Skeletal muscle cell (primary cell): Measurements from ENCODE around the gene ROBO1.
A peak's percentile ranks its signal among the peaks of the same experiment; 100 is the strongest.
"Not testable (repeated sequence)": the region's sequence is repeated elsewhere in the genome, so short reads cannot be mapped to it uniquely, and the experiment has no call there.

Source experiments
- DNase-seq: peaks from one replicate; pipeline ENCODE4 v3.0.0-alpha.2; 2010; ENCODE audit warnings: low read depth
- H3K4me3 ChIP-seq: 2 replicates; pipeline ENCODE4 v1.5.1; 2011; ENCODE audit warnings: low read depth, mild to moderate bottlenecking, control low read depth, low read length, moderate library complexity

ROBO1 gene

GRCh38 chr3:78765671-78766485, 1001.9 kb downstream of the ROBO1 start:
- DNase-seq: no peak
- H3K4me3 ChIP-seq: no peak overlapping the region

- H3K4me3 ChIP-seq: no peak overlapping the region
These were observed 1003.2 kb downstream of the ROBO1 start for GRCh38 chr3:78764634-78765033.

GRCh38 chr3:78762121-78762520, 1005.7 kb downstream of the ROBO1 start:
- H3K4me3 ChIP-seq: no peak overlapping the region
- no peak for DNase-seq

More at GRCh38 chr3:78764634-78765033, 1003.2 kb downstream of the ROBO1 start:
- no peak for DNase-seq

GRCh38 chr3:78761126-78761525, 1006.7 kb downstream of the ROBO1 start:
- no peak overlapping the region for H3K4me3 ChIP-seq
- DNase-seq: no peak

- no peak overlapping the region for H3K4me3 ChIP-seq
- DNase-seq: no peak
These were observed 1010.1 kb downstream of the ROBO1 start for GRCh38 chr3:78757731-78758130.

GRCh38 chr3:78754066-78754743, 1013.6 kb downstream of the ROBO1 start:
- DNase-seq: no peak
- H3K4me3 ChIP-seq: no peak overlapping the region

GRCh38 chr3:78751266-78751665, 1016.5 kb downstream of the ROBO1 start:
- DNase-seq: no peak
- no peak overlapping the region for H3K4me3 ChIP-seq

- not testable (repeated sequence) for DNase-seq, H3K4me3 ChIP-seq
These were observed 1017.5 kb downstream of the ROBO1 start for GRCh38 chr3:78750291-78750690.

GRCh38 chr3:78749056-78749455, 1018.7 kb downstream of the ROBO1 start:
- H3K4me3 ChIP-seq: no peak overlapping the region
- DNase-seq: no peak

GRCh38 chr3:78745847-78746246, 1022.0 kb downstream of the ROBO1 start:
- DNase-seq: no peak
- no peak overlapping the region for H3K4me3 ChIP-seq

- no peak overlapping the region for H3K4me3 ChIP-seq
- DNase-seq: no peak
These were observed 1025.3 kb downstream of the ROBO1 start for GRCh38 chr3:78742491-78742890.

- no peak overlapping the region for H3K4me3 ChIP-seq
- DNase-seq: no peak
These were observed 1025.8 kb downstream of the ROBO1 start for GRCh38 chr3:78742041-78742440.

- DNase-seq: no peak
- no peak overlapping the region for H3K4me3 ChIP-seq
These were observed 1026.6 kb downstream of the ROBO1 start for GRCh38 chr3:78741066-78741645.

- no peak for DNase-seq
- no peak overlapping the region for H3K4me3 ChIP-seq
These were observed 1029.0 kb downstream of the ROBO1 start for GRCh38 chr3:78738833-78739232.

GRCh38 chr3:78737988-78738387, 1029.8 kb downstream of the ROBO1 start:
- DNase-seq: peak; percentile 90
- no peak overlapping the region for H3K4me3 ChIP-seq

- DNase-seq: peak; percentile 97
- no peak overlapping the region for H3K4me3 ChIP-seq
These were observed 1030.9 kb downstream of the ROBO1 start for GRCh38 chr3:78736863-78737262.

GRCh38 chr3:78734048-78734637, 1033.7 kb downstream of the ROBO1 start:
- peak; percentile 87 for DNase-seq
- no peak overlapping the region for H3K4me3 ChIP-seq

- DNase-seq: no peak
- no peak overlapping the region for H3K4me3 ChIP-seq
These were observed 1034.9 kb downstream of the ROBO1 start for GRCh38 chr3:78732893-78733292.

GRCh38 chr3:78732471-78732870, 1035.3 kb downstream of the ROBO1 start:
- DNase-seq: no peak
- H3K4me3 ChIP-seq: no peak overlapping the region

GRCh38 chr3:78729946-78730345, 1037.9 kb downstream of the ROBO1 start:
- no peak overlapping the region for H3K4me3 ChIP-seq
- no peak for DNase-seq
